ENCODE results near the gene COG3. TPM values are rescaled to one million over a fixed set of nuclear protein-coding genes. Genes with fewer than 3 reads are reported as not detected.

The COG3 gene
- total and polyA plus RNA-seq, 2 donors (not counting 1 experiment from before 2014, with no cell fraction given) = 24.0 to 37.5 TPM

GRCh38 chr13:45527699-45528462 is 63.1 kb downstream of the COG3 start:
- Histone ChIP-seq H4K20me1 (ENCODE audit: control insufficient read depth, extremely low read depth, insufficient read depth, low read length) (no peaks in the 10 kb centered on the region), H3K9me3 (ENCODE audit: control insufficient read depth, insufficient read depth, low read depth, low read length) (no peaks in the 10 kb centered on the region), H3K27me3 (ENCODE audit: control insufficient read depth, insufficient read depth, low read length) (no peaks in the 10 kb centered on the region), H3K4me2 (ENCODE audit: extremely low read depth, insufficient read depth, low read length) (peak overlapping the region; percentile 35), H3K27ac (ENCODE audit: insufficient read depth, low read length) (no peak overlapping the region), H3K4me1 (ENCODE audit: control insufficient read depth, extremely low read depth, insufficient read depth, low read length) (peaks cover 4% of the 10 kb centered on the region), H3K4me3 (replicated peaks in 1 of 4; ENCODE audit: control extremely low read depth in 1 of 4, insufficient read depth in 1 of 4, low read depth in 3 of 4, low read length in 4 of 4) (no peak overlapping the region), H2AFZ (ENCODE audit: low read length) (no peak overlapping the region), H3K9ac (ENCODE audit: insufficient read depth, low read length) (no peak overlapping the region), H3K79me2 (ENCODE audit: control insufficient read depth, insufficient read depth, low read length) (no peaks in the 10 kb centered on the region), H3K36me3 (ENCODE audit: control insufficient read depth, insufficient read depth, low read length) (peaks cover 2% of the 10 kb centered on the region)
- no peak for TF ChIP-seq EZH2 (IDR thresholded peaks at IDR 0.05; ENCODE audit: low read length, missing control alignments)
- TF ChIP-seq CTCF (conservative IDR thresholded peaks at IDR 0.05 in 1 of 2, IDR thresholded peaks at IDR 0.05 in 1 of 2; ENCODE audit: low read depth in 1 of 2, low read length in 2 of 2) = no peak
- peak; percentile 15 to 30 for DNase-seq (ENCODE audit: low read depth in 2 of 2)

DNA sequence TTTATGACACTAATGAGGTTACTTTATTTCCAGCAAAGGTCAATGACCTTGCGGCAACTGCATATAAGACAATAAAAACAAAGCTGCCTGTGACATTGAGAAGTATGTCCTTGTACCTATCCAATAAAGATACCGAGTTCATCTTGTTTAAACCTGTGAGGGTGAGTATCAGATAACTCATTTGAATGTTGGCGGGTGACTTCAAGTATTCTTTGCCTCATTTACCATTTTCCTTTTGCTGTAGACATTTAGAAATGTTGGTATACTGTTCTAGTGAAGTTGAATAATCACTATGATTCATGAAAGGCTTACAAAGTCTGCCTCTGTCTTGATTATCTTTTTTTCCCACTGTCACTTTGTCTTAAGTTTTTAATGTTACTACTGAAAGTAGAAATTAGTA is 65.0 kb downstream of the COG3 start:
- Histone ChIP-seq H3K9ac (ENCODE audit: insufficient read depth, low read length) (no peak overlapping the region), H3K79me2 (ENCODE audit: control insufficient read depth, insufficient read depth, low read length) (no peaks in the 10 kb centered on the region)

GRCh38 chr13:45534604-45535003 is 69.9 kb downstream of the COG3 start:
- H3K4me1 ChIP-seq (ENCODE audit: control insufficient read depth, extremely low read depth, insufficient read depth, low read length) = no peaks in the 10 kb centered on the region
- H3K27me3 ChIP-seq (ENCODE audit: control insufficient read depth, insufficient read depth, low read length) = no peaks in the 10 kb centered on the region
- no peak overlapping the region for H3K9ac ChIP-seq (ENCODE audit: insufficient read depth, low read length)
- H3K36me3 ChIP-seq (ENCODE audit: control insufficient read depth, insufficient read depth, low read length) = peaks cover 6% of the 10 kb centered on the region
- H3K79me2 ChIP-seq (ENCODE audit: control insufficient read depth, insufficient read depth, low read length) = no peaks in the 10 kb centered on the region
- TF ChIP-seq EZH2 (IDR thresholded peaks at IDR 0.05; ENCODE audit: low read length, missing control alignments) = no peak
- no peak for TF ChIP-seq CTCF (conservative IDR thresholded peaks at IDR 0.05 in 1 of 2, IDR thresholded peaks at IDR 0.05 in 1 of 2; ENCODE audit: low read depth in 1 of 2, low read length in 2 of 2)
- no peaks in the 10 kb centered on the region for H3K9me3 ChIP-seq (ENCODE audit: control insufficient read depth, insufficient read depth, low read depth, low read length)
- no peak for DNase-seq (ENCODE audit: low read depth in 2 of 2)
- H4K20me1 ChIP-seq (ENCODE audit: control insufficient read depth, extremely low read depth, insufficient read depth, low read length) = no peaks in the 10 kb centered on the region
- H3K4me3 ChIP-seq (replicated peaks in 1 of 4; ENCODE audit: control extremely low read depth in 1 of 4, insufficient read depth in 1 of 4, low read depth in 3 of 4, low read length in 4 of 4) = no peak overlapping the region
- no peak overlapping the region for H3K4me2 ChIP-seq (ENCODE audit: extremely low read depth, insufficient read depth, low read length)
- no peak overlapping the region for H2AFZ ChIP-seq (ENCODE audit: low read length)
- H3K27ac ChIP-seq (ENCODE audit: insufficient read depth, low read length) = no peak overlapping the region

More for the DNA sequence above, 65.0 kb downstream of the COG3 start:
- H3K36me3 ChIP-seq (ENCODE audit: control insufficient read depth, insufficient read depth, low read length) = peaks cover 6% of the 10 kb centered on the region
- H3K4me3 ChIP-seq (replicated peaks in 1 of 4; ENCODE audit: control extremely low read depth in 1 of 4, insufficient read depth in 1 of 4, low read depth in 3 of 4, low read length in 4 of 4) = no peak overlapping the region
- no peak overlapping the region for H3K27ac ChIP-seq (ENCODE audit: insufficient read depth, low read length)
- H3K4me1 ChIP-seq (ENCODE audit: control insufficient read depth, extremely low read depth, insufficient read depth, low read length) = peaks cover 4% of the 10 kb centered on the region
- H3K27me3 ChIP-seq (ENCODE audit: control insufficient read depth, insufficient read depth, low read length) = no peaks in the 10 kb centered on the region
- no peaks in the 10 kb centered on the region for H4K20me1 ChIP-seq (ENCODE audit: control insufficient read depth, extremely low read depth, insufficient read depth, low read length)
- H3K9me3 ChIP-seq (ENCODE audit: control insufficient read depth, insufficient read depth, low read depth, low read length) = no peaks in the 10 kb centered on the region
- TF ChIP-seq CTCF (conservative IDR thresholded peaks at IDR 0.05 in 1 of 2, IDR thresholded peaks at IDR 0.05 in 1 of 2; ENCODE audit: low read depth in 1 of 2, low read length in 2 of 2) (no peak), EZH2 (IDR thresholded peaks at IDR 0.05; ENCODE audit: low read length, missing control alignments) (no peak)
- no peak overlapping the region for H3K4me2 ChIP-seq (ENCODE audit: extremely low read depth, insufficient read depth, low read length)
- no peak overlapping the region for H2AFZ ChIP-seq (ENCODE audit: low read length)
- no peak for DNase-seq (ENCODE audit: low read depth in 2 of 2)

Measured in fibroblast of lung (primary cell).